Keratinocyte (primary cell): Measurements from ENCODE around the gene TUBB2B. TPM values are rescaled to one million over a fixed set of nuclear protein-coding genes. Genes with fewer than 3 reads are reported as not detected.
"Not testable (repeated sequence)": the region's sequence is repeated elsewhere in the genome, so short reads cannot be mapped to it uniquely, and the experiment has no call there.

Experiments used
- DNase-seq: peaks from one replicate; pipeline ENCODE4 v3.0.0-alpha.2; 2011; ENCODE audit warnings: low read depth, missing footprints, low spot score
- FAIRE-seq: peaks from 2 replicates; lab custom pipeline; 2011; peaks lifted over from hg19 to GRCh38; lab: Jason Lieb, UNC
- H2AFZ ChIP-seq: 2 replicates; pipeline ENCODE4 v1.6.0; 2012; ENCODE audit warnings: low read length, control low read depth, inconsistent platforms; ENCODE audit not compliant: control insufficient read depth
- H3K27ac ChIP-seq: 2 replicates; pipeline ENCODE4 v1.5.1; 2011; ENCODE audit warnings: low read length; ENCODE audit not compliant: control insufficient read depth, insufficient read depth
- H3K27me3 ChIP-seq: 3 replicates; pipeline ENCODE4 v1.6.0; 2011; ENCODE audit warnings: low read length; ENCODE audit not compliant: control insufficient read depth, insufficient read depth; ENCODE audit errors: extremely low read depth
- H3K36me3 ChIP-seq, 2 experiments: 2 replicates in 1 of 2; 3 replicates in 1 of 2; pipeline ENCODE4 v1.5.1; 2011; ENCODE audit warnings: low read length in 2 of 2, mild to moderate bottlenecking in 1 of 2; ENCODE audit not compliant: control insufficient read depth in 2 of 2, insufficient read depth in 2 of 2; ENCODE audit errors: extremely low read depth in 1 of 2
- H3K4me1 ChIP-seq: 3 replicates; pipeline ENCODE4 v1.5.1; 2011; ENCODE audit warnings: low read length; ENCODE audit not compliant: control insufficient read depth, insufficient read depth; ENCODE audit errors: extremely low read depth
- H3K4me2 ChIP-seq: 3 replicates; pipeline ENCODE4 v1.6.0; 2011; ENCODE audit warnings: low read depth, low read length; ENCODE audit not compliant: control insufficient read depth, insufficient read depth; ENCODE audit errors: extremely low read depth
- H3K4me3 ChIP-seq, 3 experiments: fragments of 200-600 bp in 1 of 3; sonication (generic) in 1 of 3; 2 replicates in 2 of 3; 3 replicates in 1 of 3; pipeline ENCODE4 v1.5.1; 2011 to 2016; ENCODE audit warnings: low read length in 3 of 3, mild to moderate bottlenecking in 3 of 3, control low read depth in 2 of 3, inconsistent platforms in 1 of 3, low read depth in 1 of 3, mixed read lengths in 1 of 3, mixed run types in 1 of 3, moderate library complexity in 1 of 3; ENCODE audit not compliant: control insufficient read depth in 2 of 3, insufficient read depth in 2 of 3; ENCODE audit errors: extremely low read depth in 1 of 3
- H3K79me2 ChIP-seq: 2 replicates; pipeline ENCODE4 v1.6.0; 2012; ENCODE audit warnings: low read length; ENCODE audit not compliant: control insufficient read depth, insufficient read depth
- H3K9ac ChIP-seq: 3 replicates; pipeline ENCODE4 v1.6.0; 2011; ENCODE audit warnings: low read length; ENCODE audit not compliant: control insufficient read depth, insufficient read depth; ENCODE audit errors: extremely low read depth
- H3K9me1 ChIP-seq: 3 replicates; pipeline ENCODE4 v1.6.0; 2011; ENCODE audit warnings: low read length; ENCODE audit not compliant: control insufficient read depth, insufficient read depth; ENCODE audit errors: extremely low read depth
- H3K9me3 ChIP-seq: 2 replicates; pipeline ENCODE4 v1.5.1; 2012; ENCODE audit warnings: low read depth, low read length; ENCODE audit not compliant: control insufficient read depth
- H4K20me1 ChIP-seq: 3 replicates; pipeline ENCODE4 v1.6.0; 2011; ENCODE audit warnings: low read length; ENCODE audit not compliant: control insufficient read depth, insufficient read depth; ENCODE audit errors: extremely low read depth
- EZH2 ChIP-seq: IDR thresholded peaks from one replicate; pipeline ENCODE4 v1.6.1; 2012; ENCODE audit warnings: inconsistent platforms, mild to moderate bottlenecking, low read length, moderate library complexity
- dilution Hi-C: fragments of 300-500 bp; cut with MboI; formaldehyde crosslinking; loops from one replicate; pipeline ENCODE4 v1.7.0; 2020; ENCODE audit warnings: low sequenced_read_pairs; ENCODE audit not compliant: extremely low pct_ligation_motif_present
- polyA plus RNA-seq, 5 experiments: library from polyadenylated mRNA; depleted of rRNA in 3 of 5; stranded (reverse) in 3 of 5; stranded (forward) in 1 of 5; unstranded in 1 of 5; fragments of >200 nt; gene quantifications; 1 replicate in 1 of 5; 2 replicates in 3 of 5; 3 replicates in 1 of 5; pipeline versions ENCODE4 v1.2.1 to v1.2.3, GENCODE V29; 2011 to 2012; ENCODE audit warnings: missing spikeins in 2 of 5, low read depth in 1 of 5, low replicate concordance in 1 of 5
- TF ChIP-seq, protein P1 (sequence below), 3 experiments: IDR thresholded peaks in 1 of 3; conservative IDR thresholded peaks in 1 of 3; optimal IDR thresholded peaks in 1 of 3; 2 replicates in 2 of 3; 3 replicates in 1 of 3; pipeline versions ENCODE3 to v1.5.1; 2011; ENCODE audit warnings: low read length in 3 of 3, mild to moderate bottlenecking in 3 of 3, moderate library complexity in 2 of 3, control low read depth in 1 of 3, inconsistent platforms in 1 of 3; ENCODE audit not compliant: insufficient read depth in 2 of 3; ENCODE audit errors: extremely low read depth in 1 of 3

The TUBB2B gene
- polyA plus RNA-seq, 1 donor (not counting 4 experiments of a cell fraction or from before 2014, with no cell fraction given) = not detected

DNA sequence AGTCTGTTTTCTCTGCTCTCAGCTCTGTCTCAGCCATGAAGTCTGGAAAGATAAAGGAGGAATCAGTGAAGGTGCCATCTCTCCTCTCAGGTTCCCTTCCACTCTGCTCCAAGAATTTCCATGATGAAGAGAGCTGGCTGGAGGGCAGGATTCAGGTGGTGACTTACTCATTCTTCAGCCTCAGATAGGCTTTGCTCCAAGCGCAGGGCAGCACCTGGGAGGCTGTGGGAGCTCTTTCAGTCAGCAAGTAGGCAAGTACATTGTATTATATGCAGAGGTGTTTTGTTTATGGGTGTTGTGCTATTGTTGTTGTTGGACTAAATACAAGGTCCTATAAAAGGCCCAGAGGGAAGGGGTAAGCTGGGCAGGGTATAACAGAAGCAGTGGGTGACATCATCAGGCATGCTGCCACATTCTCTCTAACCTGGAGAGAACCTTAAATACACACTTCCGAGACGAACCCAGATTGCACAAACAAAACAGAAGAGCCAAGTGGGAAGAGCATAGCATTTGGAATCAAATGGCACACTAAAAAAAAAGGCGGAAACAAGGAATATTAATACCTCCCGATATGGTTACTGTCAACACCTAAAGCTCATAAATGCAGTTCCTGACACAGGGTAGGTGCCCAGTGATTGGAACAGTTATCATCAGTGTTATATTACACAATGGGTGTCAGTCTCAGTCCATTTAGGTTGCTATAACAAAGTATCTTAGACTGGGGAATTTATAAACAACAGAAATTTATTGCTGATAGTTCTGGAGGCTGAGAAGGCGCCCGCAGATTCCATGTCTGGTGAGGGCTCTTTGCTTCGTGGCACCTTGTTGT, 16.8 kb upstream of the TUBB2B start:
- no peaks in the 10 kb centered on the region for H3K9me1 ChIP-seq
- FAIRE-seq (no peak), DNase-seq (no peak)
- no peaks in the 10 kb centered on the region for H3K9me3 ChIP-seq
- no peak overlapping the region for H3K27ac ChIP-seq
- no peak overlapping the region for H3K4me2 ChIP-seq
- dilution Hi-C loops = no loop called here
- H3K36me3 ChIP-seq = no peaks in the 10 kb centered on the region
- H3K27me3 ChIP-seq = peaks cover 14% of the 10 kb centered on the region
- no peak overlapping the region for H3K4me3 ChIP-seq
- TF ChIP-seq, protein P1, sequence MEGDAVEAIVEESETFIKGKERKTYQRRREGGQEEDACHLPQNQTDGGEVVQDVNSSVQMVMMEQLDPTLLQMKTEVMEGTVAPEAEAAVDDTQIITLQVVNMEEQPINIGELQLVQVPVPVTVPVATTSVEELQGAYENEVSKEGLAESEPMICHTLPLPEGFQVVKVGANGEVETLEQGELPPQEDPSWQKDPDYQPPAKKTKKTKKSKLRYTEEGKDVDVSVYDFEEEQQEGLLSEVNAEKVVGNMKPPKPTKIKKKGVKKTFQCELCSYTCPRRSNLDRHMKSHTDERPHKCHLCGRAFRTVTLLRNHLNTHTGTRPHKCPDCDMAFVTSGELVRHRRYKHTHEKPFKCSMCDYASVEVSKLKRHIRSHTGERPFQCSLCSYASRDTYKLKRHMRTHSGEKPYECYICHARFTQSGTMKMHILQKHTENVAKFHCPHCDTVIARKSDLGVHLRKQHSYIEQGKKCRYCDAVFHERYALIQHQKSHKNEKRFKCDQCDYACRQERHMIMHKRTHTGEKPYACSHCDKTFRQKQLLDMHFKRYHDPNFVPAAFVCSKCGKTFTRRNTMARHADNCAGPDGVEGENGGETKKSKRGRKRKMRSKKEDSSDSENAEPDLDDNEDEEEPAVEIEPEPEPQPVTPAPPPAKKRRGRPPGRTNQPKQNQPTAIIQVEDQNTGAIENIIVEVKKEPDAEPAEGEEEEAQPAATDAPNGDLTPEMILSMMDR (optimal IDR thresholded peaks at IDR 0.05 in 1 of 3, IDR thresholded peaks at IDR 0.05 in 1 of 3, conservative IDR thresholded peaks at IDR 0.05 in 1 of 3; ENCODE audit: extremely low read depth in 1 of 3, insufficient read depth in 2 of 3, low read length in 3 of 3) = no peak
- TF ChIP-seq EZH2 = no peak
- no peak overlapping the region for H2AFZ ChIP-seq
- no peaks in the 10 kb centered on the region for H4K20me1 ChIP-seq
- no peaks in the 10 kb centered on the region for H3K79me2 ChIP-seq
- H3K9ac ChIP-seq = no peak overlapping the region
- H3K4me1 ChIP-seq = peaks cover 7% of the 10 kb centered on the region

DNA sequence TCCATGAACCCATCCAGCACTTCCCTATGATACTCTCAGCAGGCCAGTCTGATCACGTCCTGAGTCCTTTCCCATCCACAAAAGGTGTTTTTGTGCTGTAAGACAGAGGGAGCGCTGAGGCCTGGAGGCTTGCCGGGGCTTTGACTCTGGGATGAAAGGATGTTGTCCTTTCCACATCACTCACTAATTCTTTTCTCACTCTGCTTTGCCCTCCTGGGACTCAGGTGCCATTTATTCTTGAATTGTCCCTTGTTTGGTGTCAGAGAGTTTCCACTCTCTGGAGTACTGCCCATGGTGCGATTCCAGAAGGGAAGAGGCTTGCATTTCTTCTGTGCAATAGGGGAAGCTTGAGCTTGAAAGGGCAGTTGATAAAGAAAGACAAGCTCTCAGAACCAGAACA, 15.3 kb upstream of the TUBB2B start:
- H3K27me3 ChIP-seq = peaks cover 15% of the 10 kb centered on the region
- H3K4me1 ChIP-seq = peaks cover 3% of the 10 kb centered on the region
- no peaks in the 10 kb centered on the region for H3K9me3 ChIP-seq
- dilution Hi-C loops = no loop called here
- H2AFZ ChIP-seq = no peak overlapping the region
- no peak overlapping the region for H3K9ac ChIP-seq
- H3K4me2 ChIP-seq = no peak overlapping the region
- H3K79me2 ChIP-seq = no peaks in the 10 kb centered on the region
- FAIRE-seq (no peak), DNase-seq (no peak)
- no peak for TF ChIP-seq EZH2
- TF ChIP-seq, protein P1 (optimal IDR thresholded peaks at IDR 0.05 in 1 of 3, IDR thresholded peaks at IDR 0.05 in 1 of 3, conservative IDR thresholded peaks at IDR 0.05 in 1 of 3; ENCODE audit: extremely low read depth in 1 of 3, insufficient read depth in 2 of 3, low read length in 3 of 3) = no peak
- H3K36me3 ChIP-seq = no peaks in the 10 kb centered on the region
- H3K4me3 ChIP-seq = no peak overlapping the region
- no peak overlapping the region for H3K27ac ChIP-seq
- no peaks in the 10 kb centered on the region for H4K20me1 ChIP-seq
- no peaks in the 10 kb centered on the region for H3K9me1 ChIP-seq

DNA sequence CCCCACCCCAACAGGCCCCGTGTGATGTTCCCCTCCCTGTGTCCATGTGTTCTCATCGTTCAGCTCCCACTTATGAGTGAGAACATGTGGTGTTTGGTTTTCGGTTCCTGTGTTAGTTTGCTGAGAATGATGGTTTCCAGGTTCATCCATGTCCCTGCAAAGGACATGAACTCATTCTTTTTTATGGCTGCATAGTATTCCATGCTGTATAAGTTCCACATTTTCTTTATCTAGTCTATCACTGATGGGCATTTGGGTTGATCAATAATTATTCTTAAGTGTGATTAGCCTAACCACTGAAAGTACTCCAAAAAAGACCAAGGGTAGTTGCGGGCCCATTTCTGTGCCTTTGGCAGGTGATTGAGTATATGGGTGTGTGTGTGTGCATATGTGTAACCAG, 14.3 kb upstream of the TUBB2B start:
- H4K20me1 ChIP-seq, H3K9ac ChIP-seq, H3K27ac ChIP-seq, DNase-seq, H3K36me3 ChIP-seq, FAIRE-seq, H3K4me3 ChIP-seq, dilution Hi-C loops, H3K9me1 ChIP-seq, H3K9me3 ChIP-seq, H3K4me1 ChIP-seq, H3K4me2 ChIP-seq, H2AFZ ChIP-seq, H3K79me2 ChIP-seq: not testable (repeated sequence)
- peaks cover 14% of the 10 kb centered on the region for H3K27me3 ChIP-seq
